Hepatocyte (in vitro differentiated cells): Measurements from ENCODE around the gene EIF4E3. TPM values are rescaled to one million over a fixed set of nuclear protein-coding genes. Genes with fewer than 3 reads are reported as not detected.
A peak's percentile ranks its signal among the peaks of the same experiment; 100 is the strongest.

Source experiments
- DNase-seq: peaks from one replicate; pipeline ENCODE4 v3.0.0-alpha.2; 2016; ENCODE audit warnings: low spot score
- H2AFZ ChIP-seq: fragments of 200-600 bp; sonication (generic); 2 replicates; pipeline ENCODE4 v1.6.0; 2016; ENCODE audit warnings: antibody characterized with exemption, mild to moderate bottlenecking
- H3K27ac ChIP-seq: fragments of 200-600 bp; sonication (generic); 2 replicates; pipeline ENCODE4 v1.5.1; 2016; ENCODE audit warnings: mild to moderate bottlenecking
- H3K27me3 ChIP-seq: fragments of 200-600 bp; sonication (generic); 2 replicates; pipeline ENCODE4 v1.6.1; 2016
- H3K36me3 ChIP-seq: fragments of 200-600 bp; sonication (generic); replicated peaks from 2 replicates; pipeline ENCODE4 v1.5.1; 2016; ENCODE audit warnings: low read depth; ENCODE audit not compliant: insufficient read depth
- H3K4me1 ChIP-seq: fragments of 200-600 bp; sonication (generic); 2 replicates; pipeline ENCODE4 v1.5.1; 2016; ENCODE audit warnings: mild to moderate bottlenecking, moderate library complexity; ENCODE audit not compliant: insufficient read depth
- H3K4me2 ChIP-seq: fragments of 200-600 bp; sonication (generic); 2 replicates; pipeline ENCODE4 v1.6.0; 2016
- H3K4me3 ChIP-seq: fragments of 200-600 bp; sonication (generic); 2 replicates; pipeline ENCODE4 v1.5.1; 2016; ENCODE audit warnings: mild to moderate bottlenecking
- H3K79me2 ChIP-seq: fragments of 200-600 bp; sonication (generic); 2 replicates; pipeline ENCODE4 v1.6.0; 2017; ENCODE audit warnings: mild to moderate bottlenecking
- H3K9me2 ChIP-seq: fragments of 200-600 bp; sonication (generic); replicated peaks from 2 replicates; pipeline ENCODE4 v1.6.0; 2017; ENCODE audit warnings: mild to moderate bottlenecking; ENCODE audit not compliant: insufficient read depth
- H3K9me3 ChIP-seq: fragments of 200-600 bp; sonication (generic); 2 replicates; pipeline ENCODE4 v1.5.1; 2016; ENCODE audit warnings: low read depth, mild to moderate bottlenecking
- H4K20me1 ChIP-seq: fragments of 200-600 bp; sonication (generic); 2 replicates; pipeline ENCODE4 v1.6.0; 2016; ENCODE audit warnings: mild to moderate bottlenecking; ENCODE audit not compliant: insufficient read depth, poor library complexity, severe bottlenecking
- CTCF ChIP-seq: fragments of 200-600 bp; sonication (generic); IDR thresholded peaks from 2 replicates; pipeline ENCODE4 v1.5.1; 2016; ENCODE audit warnings: antibody characterized with exemption, mild to moderate bottlenecking; ENCODE audit not compliant: poor library complexity
- EZH2 ChIP-seq: fragments of 200-600 bp; sonication (generic); IDR thresholded peaks from 2 replicates; pipeline ENCODE4 v1.6.1; 2016; ENCODE audit warnings: antibody characterized with exemption, mild to moderate bottlenecking, borderline replicate concordance
- EZH2phosphoT487 ChIP-seq: fragments of 200-600 bp; sonication (generic); IDR thresholded peaks from one replicate; pipeline ENCODE4 v1.6.1; 2018; ENCODE audit warnings: antibody characterized with exemption, mild to moderate bottlenecking, low read depth, moderate library complexity; ENCODE audit not compliant: unreplicated experiment, severe bottlenecking
- WGBS: methylation state at CpG from one replicate; pipeline ENCODE4 v1.1.6; 2016; ENCODE audit warnings: low lambda C conversion rate; ENCODE audit errors: missing lambda C conversion rate; 5-methylcytosine and 5-hydroxymethylcytosine counted together
- polyA plus RNA-seq: library from polyadenylated mRNA; unstranded; fragments of >200 nt; fragmentation: Nextera tagmentation; extraction: Ambion mirVana; gene quantifications from 2 replicates; pipeline ENCODE4 v1.2.1, GENCODE V29; 2016
- total RNA-seq: library from RNA; depleted of rRNA; stranded (reverse); fragments of >200 nt; gene quantifications from 2 replicates; pipeline ENCODE4 v1.2.3, GENCODE V29; 2014

The EIF4E3 gene
- total and polyA plus RNA-seq, 2 experiments from 2014 or later: 4.1 to 7.4 TPM

DNA sequence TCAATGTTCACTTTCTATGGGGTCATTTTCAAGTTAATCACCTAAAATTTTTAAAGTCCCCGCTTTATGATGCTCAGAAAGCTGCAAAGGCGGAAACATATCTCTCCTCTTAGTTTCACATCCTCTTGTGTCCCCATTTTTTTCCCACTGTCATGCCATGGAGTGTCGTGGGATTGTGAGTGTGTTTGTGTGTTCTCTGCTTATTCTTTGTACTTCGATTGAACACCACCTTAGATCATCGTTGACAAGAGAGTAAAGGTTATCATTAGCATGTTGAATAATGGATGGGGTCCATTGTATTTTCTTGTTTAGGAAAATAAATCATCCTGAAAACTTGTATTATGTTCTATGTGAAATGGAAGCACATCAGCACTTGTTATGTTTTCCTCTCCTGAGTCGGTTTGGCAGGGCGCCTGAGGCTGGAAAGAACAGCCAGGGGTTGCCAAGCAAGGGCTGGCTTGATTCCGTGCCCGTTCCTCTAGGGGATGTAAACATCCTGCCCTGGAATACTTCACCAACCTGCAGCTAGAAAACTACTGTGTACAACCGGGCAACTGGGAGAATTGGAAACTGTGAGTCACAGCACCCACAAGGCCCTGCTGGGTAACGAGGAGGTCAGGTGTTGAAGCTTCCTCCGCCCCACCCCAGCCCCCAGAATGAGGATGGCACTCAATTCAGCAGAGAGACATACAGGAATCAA, 67.2 kb downstream of the EIF4E3 start:
- Histone ChIP-seq H3K4me3 (no peak overlapping the region), H3K9me2 (no peaks in the 10 kb centered on the region), H3K9me3 (no peaks in the 10 kb centered on the region), H4K20me1 (no peaks in the 10 kb centered on the region), H3K36me3 (no peaks in the 10 kb centered on the region), H3K27me3 (no peaks in the 10 kb centered on the region), H3K4me1 (no peaks in the 10 kb centered on the region), H3K79me2 (no peaks in the 10 kb centered on the region), H3K27ac (no peak overlapping the region), H3K4me2 (no peak overlapping the region), H2AFZ (no peak overlapping the region)
- DNase-seq: peak; percentile 51
- WGBS: 80% methylated on average over 12 of the region's 12 CpGs
- no peak for TF ChIP-seq EZH2
- TF ChIP-seq CTCF: no peak
- no peak for TF ChIP-seq EZH2phosphoT487

- Histone ChIP-seq H3K4me2 (no peak overlapping the region), H2AFZ (no peak overlapping the region), H3K9me2 (no peaks in the 10 kb centered on the region), H3K27ac (no peak overlapping the region), H3K9me3 (no peaks in the 10 kb centered on the region), H3K4me3 (no peak overlapping the region), H3K79me2 (no peaks in the 10 kb centered on the region), H4K20me1 (no peaks in the 10 kb centered on the region), H3K36me3 (no peaks in the 10 kb centered on the region), H3K4me1 (peaks cover 9% of the 10 kb centered on the region), H3K27me3 (no peaks in the 10 kb centered on the region)
- 94% methylated on average over 8 of the region's 8 CpGs for WGBS
- TF ChIP-seq CTCF: no peak
- no peak for TF ChIP-seq EZH2phosphoT487
- no peak for TF ChIP-seq EZH2
- DNase-seq: no peak
Observed at GRCh38 chr3:71655061-71655460, 70.1 kb downstream of the EIF4E3 start.

- Histone ChIP-seq H2AFZ (no peak overlapping the region), H3K4me2 (no peak overlapping the region)
Observed at GRCh38 chr3:71653414-71653807, 71.8 kb downstream of the EIF4E3 start.

More at GRCh38 chr3:71653414-71653807, 71.8 kb downstream of the EIF4E3 start:
- H3K27ac ChIP-seq: no peak overlapping the region
- WGBS: 80% methylated on average over 6 of the region's 6 CpGs
- no peaks in the 10 kb centered on the region for H3K79me2 ChIP-seq
- peaks cover 9% of the 10 kb centered on the region for H3K4me1 ChIP-seq
- no peak for DNase-seq
- H3K4me3 ChIP-seq: no peak overlapping the region
- no peaks in the 10 kb centered on the region for H4K20me1 ChIP-seq
- H3K27me3 ChIP-seq: no peaks in the 10 kb centered on the region
- no peaks in the 10 kb centered on the region for H3K9me3 ChIP-seq
- H3K9me2 ChIP-seq: no peaks in the 10 kb centered on the region
- TF ChIP-seq CTCF: no peak
- TF ChIP-seq EZH2: no peak
- no peak for TF ChIP-seq EZH2phosphoT487
- no peaks in the 10 kb centered on the region for H3K36me3 ChIP-seq
